GM20431 (cell line): ENCODE measurements around the gene CEP72.

ENCODE experiments used
- in situ Hi-C: fragments of 300-500 bp; cut with MseI, MboI; formaldehyde crosslinking; loops from one replicate; pipeline ENCODE4 v1.15.0; 2020; ENCODE audit warnings: low sequenced_read_pairs; ENCODE audit not compliant: unreplicated experiment

CEP72 gene

DNA sequence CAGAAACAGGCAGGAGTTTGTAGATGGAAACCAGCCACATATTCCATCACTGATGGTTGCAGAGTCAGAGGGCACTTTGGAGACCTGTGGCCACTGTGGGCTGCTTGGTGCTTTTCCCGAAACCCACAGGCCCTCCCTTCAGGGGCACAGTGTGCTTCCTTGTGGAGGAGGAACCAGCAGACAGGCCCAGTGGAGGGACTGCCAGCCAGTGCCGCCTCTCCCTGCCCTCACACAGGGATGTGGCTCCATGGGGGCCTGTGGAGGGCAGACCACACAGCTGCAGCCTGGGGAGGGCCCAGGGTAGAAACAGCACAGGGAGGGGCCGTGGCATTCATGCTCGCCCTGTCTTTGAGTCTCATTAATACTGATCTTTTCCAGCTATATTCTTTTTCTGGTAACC, 35.2 kb downstream of the CEP72 start:
- in situ Hi-C loops = no loop called here

DNA sequence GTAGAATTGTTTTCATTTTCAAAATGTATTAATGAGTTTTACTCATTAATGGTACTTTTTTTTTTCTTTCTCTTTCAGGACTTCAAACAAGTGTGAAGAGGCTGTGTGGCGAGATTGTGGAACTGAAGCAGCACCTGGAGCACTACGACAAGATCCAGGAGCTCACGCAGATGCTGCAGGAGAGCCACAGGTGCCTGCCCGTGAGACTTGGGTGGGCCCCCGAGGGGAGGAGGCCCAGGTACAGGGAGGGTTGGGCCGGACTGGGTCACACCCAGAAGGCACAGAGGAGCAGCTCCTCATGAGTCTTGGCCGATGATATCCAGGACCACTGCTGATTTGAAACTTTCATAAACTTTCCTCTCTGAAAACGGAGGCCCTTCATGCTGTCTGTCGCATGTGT, 35.6 kb downstream of the CEP72 start:
- in situ Hi-C loops = no loop called here

DNA sequence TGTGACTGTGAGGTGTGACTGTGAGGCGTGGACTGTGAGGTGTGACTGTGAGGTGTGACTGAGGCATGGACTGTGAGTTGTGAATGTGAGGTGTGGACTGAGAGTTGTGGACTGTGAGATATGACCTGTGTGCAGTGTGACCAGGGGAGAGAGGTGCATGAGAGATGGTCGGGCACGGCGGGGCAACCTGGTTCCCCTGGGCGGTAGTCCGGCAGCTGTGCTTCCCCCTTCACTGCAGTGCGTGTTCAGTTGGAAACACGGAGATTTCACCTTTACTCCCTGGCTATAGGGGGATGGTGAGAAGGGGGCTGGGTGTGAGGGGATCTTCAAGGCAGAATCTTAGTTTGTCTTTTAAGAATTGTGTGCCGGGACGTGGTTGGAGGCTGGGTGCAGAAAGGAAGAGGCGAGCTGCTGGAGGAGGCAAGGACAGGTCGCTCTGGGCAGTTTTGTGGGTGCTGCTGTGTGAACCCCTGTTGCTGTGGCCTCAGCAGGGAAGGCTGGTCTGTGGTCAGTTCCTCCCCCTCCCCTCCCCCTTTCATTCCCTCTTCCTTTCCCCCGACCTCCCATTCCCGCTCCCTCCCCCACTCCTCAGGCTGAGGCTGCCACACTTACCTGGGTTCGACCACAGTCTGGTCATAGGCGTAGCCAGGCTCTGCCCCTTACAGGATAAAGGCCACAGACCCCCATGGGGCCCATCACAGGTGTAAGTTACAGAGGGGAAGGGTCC, 39.3 kb downstream of the CEP72 start:
- in situ Hi-C loops = no loop called here

DNA sequence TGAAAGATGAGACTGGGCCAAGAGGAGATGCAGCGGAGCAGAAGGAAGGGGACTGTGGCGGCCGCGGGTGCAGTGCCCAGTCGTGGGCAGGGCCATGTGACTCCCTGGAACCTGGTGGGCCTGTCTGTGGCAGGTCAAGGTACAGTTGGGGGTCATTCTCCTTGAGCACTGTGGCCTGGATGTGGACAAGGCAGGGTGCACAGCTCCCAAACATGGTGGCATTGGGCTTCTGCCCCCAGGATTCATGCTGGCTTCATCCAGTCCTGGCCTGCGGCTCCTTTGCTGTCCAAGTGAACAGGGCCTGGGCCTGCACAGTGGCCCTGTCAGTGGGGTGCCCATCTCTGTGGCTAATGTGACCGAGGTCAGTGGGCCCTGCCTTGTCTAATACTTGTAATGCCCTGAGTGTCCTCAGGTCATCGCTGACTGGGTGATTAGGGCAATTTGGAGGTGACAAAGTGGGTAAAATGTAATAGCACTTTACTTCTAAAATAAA, 39.9 kb downstream of the CEP72 start:
- in situ Hi-C loops = no loop called here

DNA sequence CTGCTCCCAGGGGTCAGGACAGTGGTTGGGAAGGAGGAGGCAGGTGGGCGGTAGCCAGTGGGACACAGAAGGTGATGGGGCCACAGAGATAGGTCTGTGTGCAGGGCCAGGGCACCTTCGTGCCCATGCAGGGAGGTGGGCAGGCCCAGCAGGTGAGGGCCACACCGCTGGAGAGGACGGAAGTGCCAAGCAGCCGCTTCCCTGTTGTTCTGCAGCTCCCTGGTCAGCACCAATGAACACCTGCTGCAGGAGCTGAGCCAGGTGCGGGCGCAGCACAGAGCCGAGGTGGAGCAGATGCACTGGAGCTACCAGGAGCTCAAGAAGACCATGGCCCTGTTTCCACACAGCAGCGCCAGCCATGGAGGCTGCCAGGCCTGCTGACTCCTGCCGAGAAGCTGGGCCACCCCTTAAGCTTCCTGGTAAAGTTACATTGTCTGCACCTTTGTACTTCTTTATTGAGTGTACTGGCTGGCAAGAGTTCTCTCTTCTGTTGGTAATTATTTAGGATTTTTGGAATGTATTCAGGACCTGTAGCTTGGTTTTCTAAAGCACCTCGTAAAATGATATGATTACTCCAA, 40.7 kb downstream of the CEP72 start:
- in situ Hi-C loops = no loop called here

DNA sequence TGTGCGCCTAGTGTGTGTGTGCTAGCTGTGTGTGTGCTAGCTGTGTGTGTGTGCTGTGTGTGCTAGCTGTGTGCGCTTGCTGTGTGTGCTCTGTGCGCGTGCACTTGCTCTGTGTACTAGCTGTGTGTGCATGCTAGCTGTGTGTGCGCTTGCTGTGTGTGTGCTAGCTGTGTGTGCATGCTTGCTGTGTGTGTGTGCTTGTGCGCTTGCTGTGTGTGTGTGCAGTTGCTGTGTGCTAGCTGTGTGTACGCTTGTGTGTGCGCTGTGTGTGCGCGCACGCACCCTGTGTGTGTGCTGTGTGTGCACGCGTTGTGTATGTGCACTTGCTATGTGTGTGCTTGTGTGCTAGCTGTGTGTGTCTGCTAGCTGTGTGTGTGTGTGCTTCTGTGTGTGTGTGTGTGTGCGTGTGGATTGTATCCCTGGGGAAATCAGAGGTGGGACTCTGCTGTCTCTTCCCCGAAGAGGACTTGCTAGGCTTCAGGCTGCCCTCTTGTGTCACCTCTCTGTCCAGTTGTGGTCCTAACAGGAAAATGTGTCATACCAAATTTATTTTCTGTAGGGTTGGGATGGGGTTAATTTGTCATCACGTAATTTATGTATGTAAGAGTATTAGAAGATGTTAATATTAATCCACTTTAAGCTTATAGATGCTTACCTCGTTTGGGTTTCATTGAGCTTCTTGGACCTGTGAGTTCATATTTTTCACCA, 42.1 kb downstream of the CEP72 start:
- in situ Hi-C loops = no loop called here

DNA sequence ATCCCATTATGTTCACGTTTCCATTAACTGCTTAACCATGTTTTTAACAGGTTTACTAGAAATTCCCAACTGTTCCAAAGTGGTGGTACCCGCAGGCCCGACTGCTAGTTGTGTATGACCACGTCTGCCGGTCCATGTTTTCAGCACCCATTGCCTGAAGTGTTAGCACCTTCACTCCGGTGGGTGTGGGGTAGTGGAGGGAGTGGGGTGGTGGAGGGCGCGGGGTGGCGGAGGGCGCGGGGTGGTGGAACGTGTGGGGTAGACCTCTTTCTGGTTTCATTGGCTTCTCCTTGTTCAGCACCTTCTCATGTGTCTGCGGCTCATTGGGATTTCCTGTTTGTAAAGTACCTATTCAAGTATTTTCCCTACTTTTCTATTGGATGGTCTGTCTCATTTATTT, 43.3 kb downstream of the CEP72 start:
- in situ Hi-C loops = no loop called here

DNA sequence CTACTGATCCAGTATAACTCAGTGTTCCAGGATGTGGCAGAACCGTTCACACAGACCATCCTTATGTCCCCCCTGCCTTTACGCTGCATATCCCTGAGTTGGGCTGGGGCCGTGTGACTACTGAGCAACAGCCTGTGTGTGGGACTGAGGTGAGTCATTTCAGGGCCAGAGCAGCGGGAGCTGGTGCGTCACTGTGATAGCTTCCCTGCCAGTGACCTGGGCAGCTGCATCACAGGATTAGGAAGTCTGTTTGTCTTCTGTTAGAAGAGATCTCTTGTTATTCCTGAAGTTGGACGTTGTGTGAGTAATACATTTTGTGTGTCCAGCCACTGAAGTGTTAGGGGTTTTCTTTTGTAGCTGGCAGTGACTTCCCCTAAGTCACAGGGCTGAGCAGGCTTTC, 45.4 kb downstream of the CEP72 start:
- in situ Hi-C loops = no loop called here

DNA sequence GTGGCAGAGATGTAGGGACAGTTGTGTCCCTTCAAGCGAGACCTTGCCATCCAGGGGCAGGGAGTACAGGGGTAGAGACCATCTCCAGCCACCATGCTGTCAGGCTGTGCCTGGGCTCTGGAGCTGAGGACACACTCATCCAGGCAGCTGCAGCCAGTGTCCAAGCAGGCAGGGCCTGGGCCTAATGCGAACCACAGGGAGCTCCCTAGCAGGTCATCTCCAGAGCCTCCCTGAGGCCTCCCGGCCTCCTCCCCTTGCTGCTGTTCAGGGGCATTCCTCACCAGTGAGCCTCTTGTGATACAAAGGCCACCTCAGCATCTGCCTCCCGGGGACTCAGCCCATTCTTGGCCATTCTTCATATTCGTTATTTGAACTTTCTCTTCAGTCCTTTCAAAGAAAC, 46.0 kb downstream of the CEP72 start:
- in situ Hi-C loops = no loop called here

DNA sequence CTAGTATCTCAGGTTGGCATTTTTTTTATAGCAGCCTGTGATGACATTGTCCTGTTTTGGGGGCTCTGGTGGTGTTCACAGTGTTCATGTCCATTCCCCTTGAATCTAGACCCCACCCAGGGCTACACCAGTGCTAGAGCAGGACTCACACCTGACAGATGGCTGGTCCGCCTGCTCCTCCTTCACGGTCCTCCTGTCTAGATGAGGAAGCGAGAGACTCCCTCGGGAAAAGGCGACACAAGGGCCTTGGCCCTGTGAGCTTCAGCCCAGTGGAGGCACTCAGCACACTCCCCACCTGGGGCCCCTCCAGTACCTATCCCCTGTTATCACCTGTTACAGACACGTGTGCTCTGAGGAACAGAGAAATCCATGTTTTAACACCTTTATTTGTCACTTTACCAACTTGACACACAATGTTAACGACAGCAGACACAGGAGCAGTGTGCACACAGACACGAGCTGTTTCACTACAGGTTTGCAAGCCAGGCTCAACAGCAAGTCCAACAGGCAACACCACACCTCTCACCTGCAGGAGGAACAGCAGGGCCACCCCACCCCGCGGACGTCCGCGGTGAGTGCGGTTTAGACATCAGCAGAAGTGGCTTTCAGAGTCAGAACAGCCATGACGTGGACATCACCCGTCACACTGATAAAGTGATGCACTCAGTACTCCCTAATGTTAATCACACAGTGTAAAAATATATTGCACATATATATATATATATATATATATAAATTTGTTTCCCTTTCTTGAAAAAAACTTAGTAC, 47.5 kb downstream of the CEP72 start:
- in situ Hi-C loops = no loop called here

DNA sequence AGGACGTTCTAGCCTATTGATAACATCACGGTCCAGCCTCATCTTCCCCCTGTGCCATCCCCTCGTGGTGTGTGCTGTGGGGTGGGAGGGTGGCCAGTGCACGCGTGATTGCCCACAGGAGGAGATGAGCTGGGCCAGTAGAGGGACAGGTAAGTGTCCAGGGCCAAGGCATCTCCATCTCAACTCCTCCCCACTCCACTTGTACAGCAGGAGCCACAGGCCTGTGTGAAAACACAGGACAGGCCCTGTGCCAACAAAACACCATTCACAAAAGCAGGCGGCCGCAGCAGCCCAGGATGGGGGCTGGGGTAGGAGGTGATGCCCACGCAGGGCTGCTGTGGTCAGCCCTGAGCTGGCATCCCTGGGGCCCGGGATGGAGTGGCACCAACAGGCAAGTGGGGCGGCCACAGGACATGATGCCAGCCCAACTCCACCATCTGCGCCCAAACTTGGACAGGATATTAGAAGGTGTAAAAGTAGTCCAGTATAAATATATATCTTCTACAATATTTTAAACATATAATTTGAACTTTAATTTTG, 48.4 kb downstream of the CEP72 start:
- in situ Hi-C loops = no loop called here

DNA sequence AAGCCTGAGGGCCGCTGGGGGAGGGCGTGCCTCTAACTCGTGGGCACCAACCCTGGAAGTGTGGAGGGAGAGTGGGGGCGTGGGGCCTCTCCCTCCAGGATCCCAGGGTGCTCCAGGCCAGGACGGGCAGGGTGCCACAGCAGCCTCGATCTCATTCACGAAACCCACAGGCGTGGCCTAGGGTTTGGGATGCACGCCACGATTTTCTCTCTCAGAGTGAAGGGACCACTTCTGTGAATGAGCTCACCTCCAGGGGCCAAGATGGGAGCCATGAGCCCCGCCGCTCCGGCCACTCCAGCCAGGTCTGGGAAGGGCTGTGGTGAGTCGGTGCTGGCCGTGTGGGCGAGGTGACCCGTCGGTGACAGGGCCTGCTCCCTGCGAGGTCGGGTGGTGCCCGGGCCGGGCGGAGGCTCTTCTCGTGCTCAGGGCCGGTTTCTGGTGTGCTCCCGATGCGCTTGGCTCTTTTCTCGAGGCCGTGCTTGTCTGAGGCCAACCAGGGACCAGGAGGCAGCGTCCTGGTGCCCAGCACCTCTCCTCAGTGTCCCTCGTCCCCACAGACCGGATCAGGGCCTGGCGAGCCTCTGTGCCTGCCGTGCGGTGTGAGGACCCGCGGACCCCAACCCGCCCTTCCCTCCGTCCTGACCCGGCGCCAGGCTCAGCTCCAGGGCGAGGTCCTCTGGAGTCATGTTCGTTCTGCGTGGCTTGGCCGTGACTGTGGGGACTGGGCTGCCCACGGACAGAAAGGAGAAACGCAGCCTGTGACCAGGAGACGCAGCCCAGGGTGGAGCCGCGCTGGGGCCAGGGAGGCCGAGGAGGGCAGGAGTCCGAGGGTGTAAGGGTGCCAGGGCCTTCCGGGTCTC, 50.0 kb downstream of the CEP72 start:
- in situ Hi-C loops = no loop called here

DNA sequence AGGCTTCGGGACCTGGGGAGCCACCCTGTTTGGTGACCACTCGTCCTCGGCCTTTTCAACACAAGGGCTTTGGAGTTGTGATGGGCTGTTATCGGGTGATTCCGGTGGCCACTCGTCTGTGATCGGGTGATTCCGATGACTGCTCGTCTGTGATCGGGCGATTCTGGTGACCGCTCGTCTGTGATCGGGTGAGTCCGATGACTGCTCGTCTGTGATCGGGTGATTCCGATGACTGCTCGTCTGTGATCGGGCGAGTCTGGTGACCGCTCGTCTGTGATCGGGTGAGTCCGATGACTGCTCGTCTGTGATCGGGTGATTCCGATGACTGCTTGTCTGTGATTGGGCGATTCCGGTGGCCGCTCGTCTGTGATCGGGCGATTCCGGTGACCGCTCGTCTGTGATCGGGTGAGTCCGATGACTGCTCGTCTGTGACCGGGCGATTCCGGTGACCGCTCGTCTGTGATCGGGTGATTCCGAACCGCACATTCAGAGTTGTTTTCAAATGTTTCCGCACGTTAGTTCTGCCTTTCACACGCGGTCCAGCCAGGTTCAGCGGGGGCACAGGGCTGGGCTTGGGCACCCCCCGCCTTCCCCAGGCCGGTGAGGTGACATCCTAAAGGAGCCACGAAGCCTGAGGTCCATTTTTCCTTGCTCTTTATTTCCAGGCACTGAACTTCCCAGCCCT, 50.8 kb downstream of the CEP72 start:
- in situ Hi-C loops = no loop called here

DNA sequence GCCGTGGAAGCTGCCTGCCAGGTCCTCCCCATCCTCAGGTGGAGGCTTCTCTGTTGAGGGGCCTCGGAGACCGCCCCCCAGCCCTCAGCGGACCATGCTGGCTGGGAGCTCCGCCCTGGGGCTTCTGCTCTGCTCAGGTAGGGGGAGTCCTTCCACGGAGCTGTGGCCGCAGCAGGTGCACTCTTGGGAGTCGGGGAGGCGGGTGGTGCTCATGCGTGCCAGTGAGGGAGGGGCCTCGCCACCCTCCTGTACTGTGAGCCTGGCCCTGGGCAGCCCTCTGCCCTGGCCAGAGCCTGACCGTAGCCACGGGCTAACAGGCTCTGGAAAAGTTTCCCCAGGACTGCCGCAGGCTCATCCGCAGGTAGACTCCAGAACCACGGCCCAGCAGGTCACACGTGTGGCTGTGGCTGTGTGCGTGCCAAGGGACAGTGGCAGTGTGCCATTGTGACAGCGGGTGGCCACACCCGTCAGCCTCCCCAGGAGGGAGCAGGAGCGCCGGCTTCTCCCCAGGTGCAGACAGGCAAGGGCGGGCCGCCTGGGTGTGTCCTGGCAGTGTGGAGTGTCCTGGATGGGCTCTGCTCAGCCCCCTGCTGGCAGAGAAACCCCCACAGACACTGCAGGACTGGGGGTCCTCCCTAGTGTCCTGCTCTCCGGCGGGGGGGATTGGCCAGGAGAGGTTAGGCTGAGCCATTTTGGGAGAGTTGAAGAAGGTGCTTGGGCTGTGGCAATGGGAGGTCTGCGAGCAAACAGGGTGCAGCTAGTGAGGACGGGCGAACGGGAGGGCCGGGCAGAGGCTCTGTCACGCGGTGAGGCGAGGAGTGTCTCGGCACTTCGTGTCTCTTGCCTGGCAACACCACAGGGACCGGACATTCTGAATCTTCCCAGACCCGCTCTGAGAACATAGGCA, 51.5 kb downstream of the CEP72 start:
- in situ Hi-C loops = no loop called here

DNA sequence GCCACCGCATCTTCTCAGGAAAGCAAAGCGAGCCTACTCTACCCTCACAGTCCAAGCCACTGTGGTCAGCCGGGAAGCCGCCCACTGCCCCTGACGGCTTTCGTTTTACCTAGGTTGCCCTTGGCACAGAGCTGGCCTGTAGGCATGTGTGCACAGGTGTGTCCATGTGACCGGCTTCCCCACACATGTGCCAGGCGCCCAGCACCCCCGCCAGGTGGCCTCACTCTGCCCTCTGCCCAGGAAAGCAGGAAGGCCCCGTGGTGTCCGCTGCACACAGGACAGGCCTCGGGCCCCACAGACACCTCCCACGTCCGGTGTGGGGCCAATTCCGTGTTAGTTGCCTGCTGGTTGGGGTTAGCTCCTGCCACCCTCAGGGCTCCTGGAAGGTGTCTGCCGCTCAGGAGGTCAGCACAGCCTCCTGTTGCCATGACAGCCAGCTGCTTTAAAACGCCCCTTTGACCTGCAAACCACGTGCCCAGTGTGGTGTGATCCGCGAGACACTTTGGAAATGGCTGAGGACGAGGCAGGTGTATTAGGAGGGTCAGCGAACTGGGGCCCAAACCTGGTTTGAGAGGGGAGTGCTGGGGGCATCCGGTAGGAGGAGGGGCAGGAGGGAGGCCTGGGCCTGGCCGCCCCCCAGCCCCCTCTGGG, 52.3 kb downstream of the CEP72 start:
- in situ Hi-C loops = no loop called here

DNA sequence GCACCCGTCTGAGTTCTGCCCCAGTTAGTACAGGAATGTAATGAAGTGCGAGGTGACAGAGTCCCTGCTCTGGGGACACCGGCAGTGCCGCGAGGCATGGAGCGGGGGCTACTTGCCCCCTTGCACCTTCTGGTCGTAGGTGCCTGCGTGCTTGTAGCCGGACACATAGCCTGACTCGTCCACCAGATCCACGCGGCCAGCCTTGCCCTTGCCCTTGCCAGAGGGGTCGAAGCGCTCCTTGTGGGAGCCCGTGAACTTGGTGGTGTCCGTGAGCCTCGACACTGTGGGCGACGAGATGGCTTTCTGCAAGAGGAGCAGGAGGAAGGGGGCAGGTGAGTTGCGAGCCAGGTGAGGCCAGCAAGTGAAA, 52.8 kb downstream of the CEP72 start:
- in situ Hi-C loops = no loop called here

DNA sequence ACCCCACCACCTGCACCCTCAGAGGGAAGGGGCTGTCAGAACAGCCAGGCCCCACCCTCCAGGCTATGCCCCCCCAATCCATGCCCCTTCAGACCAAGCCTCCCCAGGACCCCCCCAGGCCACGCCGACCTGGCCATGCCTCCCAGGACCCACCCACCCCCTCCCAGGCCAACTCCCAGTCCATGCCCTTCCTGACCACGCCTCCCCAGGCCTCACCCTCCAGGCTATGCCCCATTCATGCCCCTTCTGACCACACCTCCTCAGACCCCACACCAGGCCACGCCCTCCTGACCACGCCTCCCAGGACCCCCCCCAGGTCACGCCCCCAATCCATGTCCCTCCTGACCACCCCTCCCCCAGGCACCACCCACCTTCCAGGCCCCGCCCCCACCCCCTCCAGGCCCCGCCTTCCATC, 53.4 kb downstream of the CEP72 start:
- in situ Hi-C loops = no loop called here
